Endodermal cell (in vitro differentiated cells): ENCODE measurements around the gene DGCR2. TPM values are rescaled to one million over a fixed set of nuclear protein-coding genes. Genes with fewer than 3 reads are reported as not detected.

Experiments used
- DNase-seq: peaks from one replicate; pipeline ENCODE4 v3.0.0-alpha.2; 2017
- H3K27ac ChIP-seq: 2 replicates; pipeline ENCODE4 v1.5.1; 2013; ENCODE audit warnings: mild to moderate bottlenecking, low read depth, low read length, moderate library complexity
- H3K27me3 ChIP-seq: 2 replicates; pipeline ENCODE4 v1.6.1; 2013; ENCODE audit warnings: mild to moderate bottlenecking, low read length, moderate library complexity; ENCODE audit not compliant: insufficient read depth, control insufficient read depth, poor library complexity, severe bottlenecking
- H3K36me3 ChIP-seq: 2 replicates; pipeline ENCODE4 v1.7.0; 2013; ENCODE audit warnings: mild to moderate bottlenecking, low read length, moderate library complexity; ENCODE audit not compliant: control insufficient read depth, insufficient read depth
- H3K4me1 ChIP-seq: one replicate; pipeline ENCODE4 v1.7.0; 2013; ENCODE audit warnings: low read length; ENCODE audit not compliant: control insufficient read depth, insufficient read depth
- H3K4me3 ChIP-seq: 2 replicates; pipeline ENCODE4 v1.5.1; 2013; ENCODE audit warnings: mild to moderate bottlenecking, low read length, moderate library complexity
- H3K9ac ChIP-seq: 2 replicates; pipeline ENCODE4 v1.6.1; 2013; ENCODE audit warnings: mild to moderate bottlenecking, low read length, moderate library complexity; ENCODE audit not compliant: poor library complexity, severe bottlenecking; ENCODE audit errors: extremely low read depth
- H3K9me3 ChIP-seq: 2 replicates; pipeline ENCODE4 v1.6.1; 2013; ENCODE audit warnings: mild to moderate bottlenecking, low read length, moderate library complexity; ENCODE audit not compliant: control insufficient read depth
- H3K27ac Mint-ChIP-seq: 2 replicates; pipeline ENCODE4 v1.8.0; 2020; ENCODE audit warnings: mixed read lengths
- H3K27me3 Mint-ChIP-seq: 2 replicates; pipeline ENCODE4 v1.8.0; 2021; ENCODE audit warnings: mild to moderate bottlenecking, mixed read lengths; ENCODE audit not compliant: insufficient read depth
- H3K36me3 Mint-ChIP-seq: 2 replicates; pipeline ENCODE4 v1.8.0; 2020; ENCODE audit warnings: low read depth, mixed read lengths
- H3K4me1 Mint-ChIP-seq: 2 replicates; pipeline ENCODE4 v1.8.0; 2020; ENCODE audit warnings: mixed read lengths
- H3K4me3 Mint-ChIP-seq: 2 replicates; pipeline ENCODE4 v1.8.0; 2020; ENCODE audit warnings: mild to moderate bottlenecking, moderate library complexity, mixed read lengths
- H3K9me3 Mint-ChIP-seq: 2 replicates; pipeline ENCODE4 v1.8.0; 2020; ENCODE audit warnings: mild to moderate bottlenecking, mixed read lengths
- CTCF ChIP-seq: fragments of 200-600 bp; sonication (generic); conservative IDR thresholded peaks from 2 replicates; pipeline ENCODE4 v1.5.0; 2021; ENCODE audit warnings: antibody characterized with exemption, mild to moderate bottlenecking
- WGBS, 2 experiments: methylation state at CpG; one replicate each; pipeline versions ENCODE4 v1.1.5 to v1.1.7; 2013; ENCODE audit warnings: missing lambda C conversion rate in 2 of 2, mixed read lengths in 1 of 2; ENCODE audit not compliant: insufficient coverage in 1 of 2, insufficient read length in 1 of 2; 5-methylcytosine and 5-hydroxymethylcytosine counted together
- total RNA-seq, 2 donors: library from RNA; stranded (reverse); fragmentation: NEBNext Ultra II Directional in 1 of 2; extraction: Animal tissue kit (Norgen Biotek cat#: 25700) in 1 of 2; gene quantifications; 2 replicates in 1 of 2; 3 replicates in 1 of 2; pipeline ENCODE4 v1.2.1, GENCODE V29; 2021

The DGCR2 gene
- total RNA-seq, 2 donors from 2014 or later = 54.6 to 62.9 TPM

- 90% methylated on average over 6 to 7 of the region's 7 CpGs for WGBS, 2 experiments
- Mint-ChIP-seq H3K36me3 (peaks cover 14% of the 10 kb centered on the region), H3K27ac (no peak overlapping the region), H3K4me1 (peaks cover 1% of the 10 kb centered on the region), H3K27me3 (peaks cover 4% of the 10 kb centered on the region), H3K4me3 (no peak overlapping the region), H3K9me3 (no peaks in the 10 kb centered on the region)
- Histone ChIP-seq H3K9me3 (no peaks in the 10 kb centered on the region), H3K4me1 (no peaks in the 10 kb centered on the region), H3K27ac (no peak overlapping the region), H3K4me3 (no peak overlapping the region), H3K27me3 (no peaks in the 10 kb centered on the region), H3K36me3 (peaks cover 8% of the 10 kb centered on the region), H3K9ac (no peak overlapping the region)
- DNase-seq = no peak
- TF ChIP-seq CTCF = no peak
These were observed 6.9 kb upstream of the DGCR2 start for GRCh38 chr22:19128946-19129727.

GRCh38 chr22:19128009-19128401 is 5.8 kb upstream of the DGCR2 start:
- no peak for DNase-seq
- WGBS, 2 experiments = 80 to 94% methylated on average over 2 to 7 of the region's 7 CpGs
- Histone ChIP-seq H3K4me1 (no peaks in the 10 kb centered on the region), H3K9ac (no peak overlapping the region), H3K36me3 (no peaks in the 10 kb centered on the region), H3K4me3 (no peak overlapping the region), H3K9me3 (no peaks in the 10 kb centered on the region), H3K27ac (no peak overlapping the region), H3K27me3 (no peaks in the 10 kb centered on the region)
- H3K9me3 Mint-ChIP-seq = no peaks in the 10 kb centered on the region
- H3K27me3 Mint-ChIP-seq = peaks cover 6% of the 10 kb centered on the region
- no peak overlapping the region for H3K27ac Mint-ChIP-seq
- peaks cover 8% of the 10 kb centered on the region for H3K4me1 Mint-ChIP-seq
- H3K36me3 Mint-ChIP-seq = peaks cover 12% of the 10 kb centered on the region
- no peak for TF ChIP-seq CTCF
- H3K4me3 Mint-ChIP-seq = no peak overlapping the region

- Histone ChIP-seq H3K27me3 (no peaks in the 10 kb centered on the region), H3K4me3 (no peak overlapping the region), H3K9ac (no peak overlapping the region), H3K9me3 (no peaks in the 10 kb centered on the region), H3K4me1 (no peaks in the 10 kb centered on the region), H3K27ac (no peak overlapping the region), H3K36me3 (no peaks in the 10 kb centered on the region)
- no peak overlapping the region for H3K27ac Mint-ChIP-seq
- TF ChIP-seq CTCF = no peak
- no peak overlapping the region for H3K4me3 Mint-ChIP-seq
- no peak for DNase-seq
- no peaks in the 10 kb centered on the region for H3K9me3 Mint-ChIP-seq
- H3K27me3 Mint-ChIP-seq = peaks cover 6% of the 10 kb centered on the region
- H3K4me1 Mint-ChIP-seq = peaks cover 11% of the 10 kb centered on the region
- H3K36me3 Mint-ChIP-seq = peaks cover 12% of the 10 kb centered on the region
- 91 to 93% methylated on average over 14 to 16 of the region's 16 CpGs for WGBS, 2 experiments
These were observed 5.3 kb upstream of the DGCR2 start for GRCh38 chr22:19127329-19128008.
